H1 (cell line): ENCODE data around the gene SSR1. TPM values are rescaled to one million over a fixed set of nuclear protein-coding genes. Genes with fewer than 3 reads are reported as not detected.

ENCODE experiments used
- CTCF ChIP-seq, 3 experiments: IDR thresholded peaks; 1 replicate in 2 of 3; 2 replicates in 1 of 3; pipeline versions ENCODE4 v1.5.1 to v1.6.1; 2011; ENCODE audit warnings: low read length in 3 of 3, mild to moderate bottlenecking in 3 of 3, inconsistent platforms in 2 of 3, low read depth in 1 of 3, moderate library complexity in 1 of 3; ENCODE audit not compliant: insufficient read depth in 1 of 3; ENCODE audit errors: control extremely low read depth in 1 of 3
- RAD21 ChIP-seq, 2 experiments: IDR thresholded peaks in 1 of 2; conservative IDR thresholded peaks in 1 of 2; 2 replicates each; pipeline ENCODE4 v1.6.1; 2011; ENCODE audit warnings: low read depth in 2 of 2, low read length in 2 of 2, improper control_type of control experiment in 1 of 2, inconsistent platforms in 1 of 2, mild to moderate bottlenecking in 1 of 2, moderate library complexity in 1 of 2
- RNF2 ChIP-seq: fragments of 200-900, 300-1000 bp; sonication (generic); IDR thresholded peaks from 2 replicates; pipeline ENCODE4 v1.7.1; 2016; ENCODE audit warnings: borderline replicate concordance, low read depth, mild to moderate bottlenecking, antibody characterized with exemption, low read length; ENCODE audit not compliant: poor library complexity, severe bottlenecking; ENCODE audit errors: missing control alignments
- TCF12 ChIP-seq: IDR thresholded peaks from 2 replicates; pipeline ENCODE4 v1.6.1; 2011; ENCODE audit warnings: low read depth, mild to moderate bottlenecking, low read length
- TEAD4 ChIP-seq: IDR thresholded peaks from 2 replicates; pipeline ENCODE4 v1.6.1; 2012; ENCODE audit warnings: low read depth, low read length, inconsistent platforms, mixed read lengths
- polyA plus RNA-seq, 7 experiments: library from polyadenylated mRNA; depleted of rRNA in 3 of 7; stranded (reverse) in 5 of 7; unstranded in 2 of 7; fragments of >200 nt in 5 of 7; fragments of 200-250 nt in 2 of 7; gene quantifications; 1 replicate in 5 of 7; 2 replicates in 1 of 7; 4 replicates in 1 of 7; pipeline versions ENCODE4 v1.2.1 to v1.2.3, GENCODE V29; 2011 to 2013; ENCODE audit warnings: missing spikeins in 2 of 7, mixed read lengths in 2 of 7
- total RNA-seq: library from RNA; stranded (reverse); fragmentation: NEBNext Ultra II Directional; extraction: Animal tissue kit (Norgen Biotek cat#: 25700); gene quantifications from 2 replicates; pipeline ENCODE4 v1.2.1, GENCODE V29; 2021

SSR1 gene
- total and polyA plus RNA-seq, 2 of the 8 experiments (the other 6 are each of a cell fraction or from before 2014, with no cell fraction given): 26.6 to 117 TPM

- TF ChIP-seq RNF2 (no peak), CTCF (IDR thresholded peaks at IDR 0.05; ENCODE audit: control extremely low read depth in 1 of 3, insufficient read depth in 1 of 3, low read depth in 1 of 3, low read length in 3 of 3) (peak; percentile 46 to 65 (median 56); a peak in 3 of 4 replicates), TEAD4 (no peak), TCF12 (no peak), RAD21 (IDR thresholded peaks at IDR 0.05 in 1 of 2, conservative IDR thresholded peaks at IDR 0.05 in 1 of 2; ENCODE audit: low read depth in 2 of 2, low read length in 2 of 2) (peak; percentile 15 to 38; a peak in 1 of 4 replicates)
These were observed 66.4 kb downstream of the SSR1 start (continued) for GRCh38 chr6:7246401-7247178.
